HEK293 (cell line): ENCODE measurements around the gene RAP1A.
"Not testable (repeated sequence)": the region's sequence is repeated elsewhere in the genome, so short reads cannot be mapped to it uniquely, and the experiment has no call there.

Source experiments
- CTCF ChIA-PET: fragments of 350-600 bp; formaldehyde crosslinking; extraction: SDS; loops from one replicate; lab custom pipeline; 2021; ENCODE audit warnings: antibody characterized with exemption; lab: Yijun Ruan, JAX
- POLR2A ChIA-PET: fragments of 300-600 bp; formaldehyde crosslinking; extraction: SDS; loops from one replicate; lab custom pipeline; 2020; ENCODE audit warnings: antibody characterized with exemption, inconsistent platforms; lab: Yijun Ruan, JAX
- H3K27ac ChIP-seq: fragments of 200-500 bp; sonication (Bioruptor generic); 2 replicates; pipeline ENCODE4 v1.5.1; 2014; ENCODE audit warnings: low read depth, low read length, control low read depth, inconsistent platforms; ENCODE audit errors: extremely low read depth
- H3K36me3 ChIP-seq, 2 experiments: fragments of 200-500 bp in 1 of 2; sonication (Bioruptor generic) in 1 of 2; 1 replicate in 1 of 2; 2 replicates in 1 of 2; pipeline ENCODE4 v1.5.1; 2014 to 2017; ENCODE audit warnings: inconsistent platforms in 2 of 2, low read length in 2 of 2; ENCODE audit not compliant: control insufficient read depth in 2 of 2, insufficient read depth in 1 of 2
- H3K4me1 ChIP-seq: fragments of 200-500 bp; sonication (Bioruptor generic); 2 replicates; pipeline ENCODE4 v1.5.1; 2014; ENCODE audit warnings: mild to moderate bottlenecking, low read length, inconsistent platforms; ENCODE audit not compliant: control insufficient read depth, insufficient read depth
- H3K4me3 ChIP-seq: 2 replicates; pipeline ENCODE4 v1.5.1; 2011; ENCODE audit warnings: low read depth, mild to moderate bottlenecking, control low read depth, low read length, moderate library complexity
- H3K9me3 ChIP-seq: fragments of 200-500 bp; sonication (Bioruptor generic); 2 replicates; pipeline ENCODE4 v1.5.1; 2014; ENCODE audit warnings: low read depth, low read length, inconsistent platforms; ENCODE audit not compliant: control insufficient read depth, insufficient read depth
- FEZF1 ChIP-seq: fragments of 450-650 bp; formaldehyde crosslinking; IDR thresholded peaks from 2 replicates; pipeline ENCODE4 v1.5.1; 2016; ENCODE audit warnings: missing biosample characterization, missing genetic modification characterization
- GLIS1 ChIP-seq: fragments of 450-650 bp; formaldehyde crosslinking; IDR thresholded peaks from 2 replicates; pipeline ENCODE4 v1.5.1; 2016; ENCODE audit warnings: missing biosample characterization, missing genetic modification characterization
- MYNN ChIP-seq: fragments of 450-650 bp; formaldehyde crosslinking; IDR thresholded peaks from 2 replicates; pipeline ENCODE4 v1.5.1; 2016; ENCODE audit warnings: missing biosample characterization, missing genetic modification characterization, borderline replicate concordance
- OSR2 ChIP-seq: fragments of 450-650 bp; formaldehyde crosslinking; IDR thresholded peaks from 2 replicates; pipeline ENCODE4 v1.5.1; 2016; ENCODE audit warnings: missing biosample characterization, missing genetic modification characterization
- ZBTB8A ChIP-seq: fragments of 450-650 bp; formaldehyde crosslinking; IDR thresholded peaks from 2 replicates; pipeline ENCODE4 v1.5.1; 2016; ENCODE audit warnings: missing biosample characterization, missing genetic modification characterization
- ZFHX2 ChIP-seq: fragments of 450-650 bp; formaldehyde crosslinking; conservative IDR thresholded peaks from 2 replicates; pipeline ENCODE4 v1.5.1; 2016; ENCODE audit warnings: missing biosample characterization, missing genetic modification characterization
- ZNF266 ChIP-seq: fragments of 450-650 bp; formaldehyde crosslinking; IDR thresholded peaks from 2 replicates; pipeline ENCODE4 v1.5.1; 2016; ENCODE audit warnings: missing biosample characterization, missing genetic modification characterization, low read depth
- ZNF280C ChIP-seq: fragments of 450-650 bp; formaldehyde crosslinking; IDR thresholded peaks from 2 replicates; pipeline ENCODE4 v1.5.1; 2016; ENCODE audit warnings: missing biosample characterization, missing genetic modification characterization
- ZNF311 ChIP-seq: fragments of 450-650 bp; formaldehyde crosslinking; IDR thresholded peaks from 2 replicates; pipeline ENCODE4 v1.5.1; 2017; ENCODE audit warnings: missing biosample characterization, missing genetic modification characterization, borderline replicate concordance
- ZNF426 ChIP-seq: fragments of 450-650 bp; formaldehyde crosslinking; IDR thresholded peaks from 2 replicates; pipeline ENCODE4 v1.5.1; 2017; ENCODE audit warnings: missing biosample characterization, missing genetic modification characterization, mild to moderate bottlenecking, inconsistent platforms, moderate library complexity
- ZNF501 ChIP-seq: fragments of 450-650 bp; formaldehyde crosslinking; IDR thresholded peaks from 2 replicates; pipeline ENCODE4 v1.5.1; 2016; ENCODE audit warnings: missing biosample characterization, missing genetic modification characterization
- ZNF518A ChIP-seq: fragments of 450-650 bp; formaldehyde crosslinking; conservative IDR thresholded peaks from 2 replicates; pipeline ENCODE4 v1.5.1; 2016; ENCODE audit warnings: low read depth, missing biosample characterization, missing genetic modification characterization
- ZNF548 ChIP-seq: fragments of 450-650 bp; formaldehyde crosslinking; IDR thresholded peaks from 2 replicates; pipeline ENCODE4 v1.5.1; 2016; ENCODE audit warnings: missing biosample characterization, missing genetic modification characterization
- ZNF555 ChIP-seq: fragments of 450-650 bp; formaldehyde crosslinking; conservative IDR thresholded peaks from 2 replicates; pipeline ENCODE4 v1.5.1; 2017; ENCODE audit warnings: missing biosample characterization, mild to moderate bottlenecking, missing genetic modification characterization, inconsistent platforms
- ZNF623 ChIP-seq: fragments of 450-650 bp; formaldehyde crosslinking; IDR thresholded peaks from 2 replicates; pipeline ENCODE4 v1.5.1; 2016; ENCODE audit warnings: missing biosample characterization, missing genetic modification characterization
- ZNF664 ChIP-seq: fragments of 450-650 bp; formaldehyde crosslinking; IDR thresholded peaks from 2 replicates; pipeline ENCODE4 v1.5.1; 2016; ENCODE audit warnings: missing biosample characterization, missing genetic modification characterization
- ZNF777 ChIP-seq: fragments of 450-650 bp; formaldehyde crosslinking; IDR thresholded peaks from 2 replicates; pipeline ENCODE4 v1.5.1; 2017; ENCODE audit warnings: missing biosample characterization, missing genetic modification characterization, borderline replicate concordance
- ZNF843 ChIP-seq: fragments of 450-650 bp; formaldehyde crosslinking; IDR thresholded peaks from 2 replicates; pipeline ENCODE4 v1.5.1; 2016; ENCODE audit warnings: missing biosample characterization, missing genetic modification characterization
- ZSCAN16 ChIP-seq: fragments of 450-650 bp; formaldehyde crosslinking; IDR thresholded peaks from 2 replicates; pipeline ENCODE4 v1.5.1; 2016; ENCODE audit warnings: missing biosample characterization, missing genetic modification characterization
- TF ChIP-seq, protein P1 (sequence below): fragments of 450-650 bp; formaldehyde crosslinking; IDR thresholded peaks from 2 replicates; pipeline ENCODE4 v1.5.1; 2017; ENCODE audit warnings: missing biosample characterization, missing genetic modification characterization
- TF ChIP-seq, protein P2 (sequence below): fragments of 450-650 bp; formaldehyde crosslinking; conservative IDR thresholded peaks from 2 replicates; pipeline ENCODE4 v1.5.1; 2016; ENCODE audit warnings: low read depth, missing biosample characterization, missing genetic modification characterization

The RAP1A gene

DNA sequence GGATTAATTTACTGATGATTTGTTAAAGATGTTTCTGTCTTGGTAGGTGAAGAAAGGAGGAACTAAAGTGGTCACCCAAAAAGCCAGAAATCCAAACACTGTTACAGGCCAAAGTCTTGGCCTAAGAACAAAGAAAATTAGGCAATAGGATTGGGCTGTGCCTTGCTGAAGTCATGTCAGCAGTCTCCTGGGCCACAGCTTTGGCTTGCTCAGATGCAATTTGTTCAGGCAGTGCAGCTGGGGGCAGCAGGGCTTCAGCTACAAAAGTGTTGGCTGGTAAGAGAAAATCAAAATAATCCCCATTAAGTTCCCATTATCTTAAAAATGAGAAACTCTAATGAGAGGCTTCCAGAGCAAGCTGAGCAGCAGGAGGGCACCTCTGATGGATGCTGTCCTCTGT, 14.0 kb upstream of the RAP1A start (continued):
- TF ChIP-seq ZNF280C (tag by site-specific recombination) (no peak), ZNF548 (no peak), ZFHX2 (no peak), ZNF266 (tag by site-specific recombination) (no peak), GLIS1 (no peak), ZNF664 (tag by site-specific recombination) (no peak), ZNF777 (no peak), MYNN (tag by site-specific recombination) (no peak), ZNF311 (tag by site-specific recombination) (no peak)
- TF ChIP-seq, protein P1, sequence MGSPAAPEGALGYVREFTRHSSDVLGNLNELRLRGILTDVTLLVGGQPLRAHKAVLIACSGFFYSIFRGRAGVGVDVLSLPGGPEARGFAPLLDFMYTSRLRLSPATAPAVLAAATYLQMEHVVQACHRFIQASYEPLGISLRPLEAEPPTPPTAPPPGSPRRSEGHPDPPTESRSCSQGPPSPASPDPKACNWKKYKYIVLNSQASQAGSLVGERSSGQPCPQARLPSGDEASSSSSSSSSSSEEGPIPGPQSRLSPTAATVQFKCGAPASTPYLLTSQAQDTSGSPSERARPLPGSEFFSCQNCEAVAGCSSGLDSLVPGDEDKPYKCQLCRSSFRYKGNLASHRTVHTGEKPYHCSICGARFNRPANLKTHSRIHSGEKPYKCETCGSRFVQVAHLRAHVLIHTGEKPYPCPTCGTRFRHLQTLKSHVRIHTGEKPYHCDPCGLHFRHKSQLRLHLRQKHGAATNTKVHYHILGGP (tag by site-specific recombination): no peak
- TF ChIP-seq, protein P2, sequence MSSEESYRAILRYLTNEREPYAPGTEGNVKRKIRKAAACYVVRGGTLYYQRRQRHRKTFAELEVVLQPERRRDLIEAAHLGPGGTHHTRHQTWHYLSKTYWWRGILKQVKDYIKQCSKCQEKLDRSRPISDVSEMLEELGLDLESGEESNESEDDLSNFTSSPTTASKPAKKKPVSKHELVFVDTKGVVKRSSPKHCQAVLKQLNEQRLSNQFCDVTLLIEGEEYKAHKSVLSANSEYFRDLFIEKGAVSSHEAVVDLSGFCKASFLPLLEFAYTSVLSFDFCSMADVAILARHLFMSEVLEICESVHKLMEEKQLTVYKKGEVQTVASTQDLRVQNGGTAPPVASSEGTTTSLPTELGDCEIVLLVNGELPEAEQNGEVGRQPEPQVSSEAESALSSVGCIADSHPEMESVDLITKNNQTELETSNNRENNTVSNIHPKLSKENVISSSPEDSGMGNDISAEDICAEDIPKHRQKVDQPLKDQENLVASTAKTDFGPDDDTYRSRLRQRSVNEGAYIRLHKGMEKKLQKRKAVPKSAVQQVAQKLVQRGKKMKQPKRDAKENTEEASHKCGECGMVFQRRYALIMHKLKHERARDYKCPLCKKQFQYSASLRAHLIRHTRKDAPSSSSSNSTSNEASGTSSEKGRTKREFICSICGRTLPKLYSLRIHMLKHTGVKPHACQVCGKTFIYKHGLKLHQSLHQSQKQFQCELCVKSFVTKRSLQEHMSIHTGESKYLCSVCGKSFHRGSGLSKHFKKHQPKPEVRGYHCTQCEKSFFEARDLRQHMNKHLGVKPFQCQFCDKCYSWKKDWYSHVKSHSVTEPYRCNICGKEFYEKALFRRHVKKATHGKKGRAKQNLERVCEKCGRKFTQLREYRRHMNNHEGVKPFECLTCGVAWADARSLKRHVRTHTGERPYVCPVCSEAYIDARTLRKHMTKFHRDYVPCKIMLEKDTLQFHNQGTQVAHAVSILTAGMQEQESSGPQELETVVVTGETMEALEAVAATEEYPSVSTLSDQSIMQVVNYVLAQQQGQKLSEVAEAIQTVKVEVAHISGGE: no peak

- POLR2A ChIA-PET: interaction anchor here (0.6 kb wide), 1 partner anchor 772 kb away, joined by 14 read pairs; no protein-coding TSS in a partner anchor
- H3K4me3 ChIP-seq, H3K4me1 ChIP-seq, H3K27ac ChIP-seq, H3K9me3 ChIP-seq, CTCF ChIA-PET, H3K36me3 ChIP-seq: not testable (repeated sequence)
- TF ChIP-seq FEZF1 (tag by site-specific recombination): peak; percentile 38
- 0 out of 2 replicates have a peak, but pooled peaks have one; percentile 55 for TF ChIP-seq ZNF518A (tag by site-specific recombination)
- peak; percentile 33; the same call in 1 of the 2 replicates for TF ChIP-seq ZNF843 (tag by site-specific recombination)
- peak; percentile 41 for TF ChIP-seq ZNF426 (tag by site-specific recombination)
- TF ChIP-seq ZNF623: peak; percentile 34; the same call in 1 of the 2 replicates
- TF ChIP-seq ZNF501 (tag by site-specific recombination): peak; percentile 38; the same call in 1 of the 2 replicates
- peak; percentile 25 for TF ChIP-seq ZNF555 (tag by site-specific recombination)
- TF ChIP-seq OSR2 (tag by site-specific recombination): peak; percentile 33; the same call in 1 of the 2 replicates
- TF ChIP-seq ZSCAN16: peak; percentile 85
- TF ChIP-seq ZBTB8A (tag by site-specific recombination): peak; percentile 39; the same call in 1 of the 2 replicates
Observed at GRCh38 chr1:111606457-111607215, 13.0 kb upstream of the RAP1A start.
